Left ventricle myocardium inferior (tissue), 1 donor: ENCODE measurements around the gene WIZ. TPM values are rescaled to one million over a fixed set of nuclear protein-coding genes. Genes with fewer than 3 reads are reported as not detected.

Experiments used
- DNase-seq: peaks from one replicate; pipeline ENCODE4 v3.0.0-alpha.2; 2020
- H3K27ac ChIP-seq: fragments of 200-600 bp; replicated peaks from 2 replicates; pipeline ENCODE4 v1.8.0; 2021
- H3K27me3 ChIP-seq: fragments of 200-600 bp; 2 replicates; pipeline ENCODE4 v1.8.0; 2021; ENCODE audit warnings: low read depth
- H3K36me3 ChIP-seq: fragments of 200-600 bp; 2 replicates; pipeline ENCODE4 v1.8.0; 2021
- H3K4me1 ChIP-seq: fragments of 200-600 bp; 2 replicates; pipeline ENCODE4 v1.8.0; 2021
- H3K4me3 ChIP-seq: fragments of 200-600 bp; 2 replicates; pipeline ENCODE4 v1.8.0; 2021; ENCODE audit warnings: mild to moderate bottlenecking, moderate library complexity
- H3K9me3 ChIP-seq: fragments of 200-600 bp; replicated peaks from 2 replicates; pipeline ENCODE4 v1.8.0; 2021
- intact Hi-C: fragments of 100-400 bp; cut with micrococcal nuclease; formaldehyde crosslinking; loops from one replicate; pipeline ENCODE4 v1.11.0; 2022
- long read RNA-seq: library from polyadenylated mRNA; unstranded; transcript quantifications from one replicate; pipeline ENCODE4 v2.0.0, GENCODE V29; 2021
- total RNA-seq: library from RNA; stranded (reverse); fragmentation: NEBNext Ultra II Directional; extraction: Animal tissue kit (Norgen Biotek cat#: 25700); gene quantifications from one replicate; pipeline ENCODE4 v1.2.1, GENCODE V29; 2021
- TF ChIP-seq, protein P1 (sequence below): fragments of 200-600 bp; IDR thresholded peaks from 2 replicates; pipeline ENCODE4 v1.8.0; 2021; ENCODE audit warnings: antibody characterized with exemption, mild to moderate bottlenecking, borderline replicate concordance
- donor health status: DM: no; HTN: yes; CAD: no; lungs with severe emphysema.

WIZ gene, protein sequence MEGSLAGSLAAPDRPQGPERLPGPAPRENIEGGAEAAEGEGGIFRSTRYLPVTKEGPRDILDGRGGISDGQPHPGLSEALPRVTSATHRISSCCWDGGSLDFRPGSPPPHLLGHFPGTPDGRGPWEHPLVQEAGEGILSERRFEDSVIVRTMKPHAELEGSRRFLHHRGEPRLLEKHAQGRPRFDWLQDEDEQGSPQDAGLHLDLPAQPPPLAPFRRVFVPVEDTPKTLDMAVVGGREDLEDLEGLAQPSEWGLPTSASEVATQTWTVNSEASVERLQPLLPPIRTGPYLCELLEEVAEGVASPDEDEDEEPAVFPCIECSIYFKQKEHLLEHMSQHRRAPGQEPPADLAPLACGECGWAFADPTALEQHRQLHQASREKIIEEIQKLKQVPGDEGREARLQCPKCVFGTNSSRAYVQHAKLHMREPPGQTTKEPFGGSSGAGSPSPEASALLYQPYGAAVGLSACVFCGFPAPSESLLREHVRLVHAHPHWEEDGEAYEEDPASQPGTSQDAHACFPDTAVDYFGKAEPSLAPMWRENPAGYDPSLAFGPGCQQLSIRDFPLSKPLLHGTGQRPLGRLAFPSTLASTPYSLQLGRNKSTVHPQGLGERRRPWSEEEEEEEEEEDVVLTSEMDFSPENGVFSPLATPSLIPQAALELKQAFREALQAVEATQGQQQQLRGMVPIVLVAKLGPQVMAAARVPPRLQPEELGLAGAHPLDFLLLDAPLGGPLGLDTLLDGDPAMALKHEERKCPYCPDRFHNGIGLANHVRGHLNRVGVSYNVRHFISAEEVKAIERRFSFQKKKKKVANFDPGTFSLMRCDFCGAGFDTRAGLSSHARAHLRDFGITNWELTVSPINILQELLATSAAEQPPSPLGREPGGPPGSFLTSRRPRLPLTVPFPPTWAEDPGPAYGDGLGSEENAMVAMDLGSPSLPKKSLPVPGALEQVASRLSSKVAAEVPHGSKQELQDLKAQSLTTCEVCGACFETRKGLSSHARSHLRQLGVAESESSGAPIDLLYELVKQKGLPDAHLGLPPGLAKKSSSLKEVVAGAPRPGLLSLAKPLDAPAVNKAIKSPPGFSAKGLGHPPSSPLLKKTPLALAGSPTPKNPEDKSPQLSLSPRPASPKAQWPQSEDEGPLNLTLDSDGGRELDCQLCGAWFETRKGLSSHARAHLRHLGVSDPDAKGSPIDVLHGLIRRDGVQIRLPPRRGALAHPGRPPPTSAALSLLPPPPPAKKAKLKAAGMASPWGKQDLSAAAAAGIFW (N-terminal part only)
- total RNA-seq, result 25.3 TPM
- long read RNA-seq, full-length matches to known transcripts, result 6 of 73 reads
- long read RNA-seq, partial matches to known transcripts, result 46 of 73 reads
- long read RNA-seq, other reads (novel, unspliced or antisense), result 21 of 73 reads

GRCh38 chr19:15449620-15450527 is at the start of gene WIZ:
Gene WIZ, minus strand, starts transcription at chr19:15449956. Its CDS starts 1,649 bp downstream, at chr19:15448307.
- TF ChIP-seq, protein P1, sequence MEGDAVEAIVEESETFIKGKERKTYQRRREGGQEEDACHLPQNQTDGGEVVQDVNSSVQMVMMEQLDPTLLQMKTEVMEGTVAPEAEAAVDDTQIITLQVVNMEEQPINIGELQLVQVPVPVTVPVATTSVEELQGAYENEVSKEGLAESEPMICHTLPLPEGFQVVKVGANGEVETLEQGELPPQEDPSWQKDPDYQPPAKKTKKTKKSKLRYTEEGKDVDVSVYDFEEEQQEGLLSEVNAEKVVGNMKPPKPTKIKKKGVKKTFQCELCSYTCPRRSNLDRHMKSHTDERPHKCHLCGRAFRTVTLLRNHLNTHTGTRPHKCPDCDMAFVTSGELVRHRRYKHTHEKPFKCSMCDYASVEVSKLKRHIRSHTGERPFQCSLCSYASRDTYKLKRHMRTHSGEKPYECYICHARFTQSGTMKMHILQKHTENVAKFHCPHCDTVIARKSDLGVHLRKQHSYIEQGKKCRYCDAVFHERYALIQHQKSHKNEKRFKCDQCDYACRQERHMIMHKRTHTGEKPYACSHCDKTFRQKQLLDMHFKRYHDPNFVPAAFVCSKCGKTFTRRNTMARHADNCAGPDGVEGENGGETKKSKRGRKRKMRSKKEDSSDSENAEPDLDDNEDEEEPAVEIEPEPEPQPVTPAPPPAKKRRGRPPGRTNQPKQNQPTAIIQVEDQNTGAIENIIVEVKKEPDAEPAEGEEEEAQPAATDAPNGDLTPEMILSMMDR, result no peak
- DNase-seq, result peak; percentile 91
- peak within 1 kb of the TSS; percentile 94 for H3K27ac ChIP-seq
- intact Hi-C loops, result no loop called here
- H3K4me3 ChIP-seq, result peak within 1 kb of the TSS; percentile 85
- H3K4me1 ChIP-seq, result peaks cover 45% of the 10 kb centered on the region
- no peaks in the 10 kb centered on the region for H3K9me3 ChIP-seq
- H3K36me3 ChIP-seq, result no peaks in the 10 kb centered on the region
- H3K27me3 ChIP-seq, result peaks cover 12% of the 10 kb centered on the region

DNA sequence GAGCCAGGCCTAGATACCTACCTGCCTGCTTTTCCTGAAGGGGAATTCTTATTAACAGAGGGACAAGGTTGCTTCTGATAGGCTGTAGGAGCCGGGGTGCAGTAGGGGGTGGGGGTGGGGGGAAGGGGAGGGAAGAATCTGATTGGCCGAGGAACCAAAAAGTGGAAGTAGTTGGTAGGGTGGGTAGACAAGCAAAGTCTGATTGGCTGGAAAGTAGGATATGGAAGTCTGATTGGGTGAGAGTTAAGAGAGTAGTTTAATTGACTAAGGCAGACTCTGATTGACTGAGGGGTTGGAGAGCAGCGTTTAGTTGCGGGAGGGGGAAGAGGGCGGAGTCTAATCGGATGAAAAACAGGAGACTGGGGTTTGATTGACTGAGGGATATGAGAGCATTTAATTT is 49.2 kb upstream of the WIZ start:
- H3K4me1 ChIP-seq, result no peaks in the 10 kb centered on the region
- H3K4me3 ChIP-seq, result no peak overlapping the region
- intact Hi-C loops, result no loop called here
- no peak overlapping the region for H3K27ac ChIP-seq
- DNase-seq, result no peak
- no peaks in the 10 kb centered on the region for H3K36me3 ChIP-seq
- TF ChIP-seq, protein P1, result no peak
- H3K27me3 ChIP-seq, result peaks cover 41% of the 10 kb centered on the region
- H3K9me3 ChIP-seq, result no peaks in the 10 kb centered on the region

- Histone ChIP-seq H3K4me3 (no peak overlapping the region), H3K4me1 (no peaks in the 10 kb centered on the region), H3K27me3 (peaks cover 36% of the 10 kb centered on the region), H3K36me3 (no peaks in the 10 kb centered on the region), H3K27ac (no peak overlapping the region), H3K9me3 (no peaks in the 10 kb centered on the region)
- intact Hi-C loops, result no loop called here
- DNase-seq, result no peak
- TF ChIP-seq, protein P1, result no peak
Measured at GRCh38 chr19:15498156-15498858, 48.6 kb upstream of the WIZ start.

DNA sequence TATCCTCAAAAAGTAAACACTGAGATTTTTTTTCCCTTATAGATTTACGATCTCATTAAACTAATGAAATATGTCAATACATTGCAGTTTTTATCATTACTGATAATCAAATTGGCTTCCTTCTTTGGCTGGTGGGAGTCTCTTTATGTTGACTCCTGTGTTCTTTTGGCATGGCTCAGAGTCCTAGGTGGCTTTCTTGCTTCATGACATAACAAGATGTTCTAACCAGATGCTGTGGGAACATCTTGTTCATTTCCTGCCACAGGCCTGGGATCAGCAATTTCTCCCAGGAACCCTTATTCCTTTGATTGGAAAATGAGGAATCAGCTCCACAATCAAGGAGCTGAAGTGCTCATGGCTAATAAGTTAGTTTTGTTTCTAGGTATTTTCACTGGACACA is 45.4 kb upstream of the WIZ start:
- peak overlapping the region; percentile 42 for H3K27ac ChIP-seq
- TF ChIP-seq, protein P1, result no peak
- intact Hi-C loops, result no loop called here
- peaks cover 3% of the 10 kb centered on the region for H3K9me3 ChIP-seq
- no peaks in the 10 kb centered on the region for H3K4me1 ChIP-seq
- no peak for DNase-seq
- no peak overlapping the region for H3K4me3 ChIP-seq
- H3K27me3 ChIP-seq, result peaks cover 10% of the 10 kb centered on the region
- H3K36me3 ChIP-seq, result no peaks in the 10 kb centered on the region
